GM12878 (cell line): ENCODE measurements around the gene CHMP4B. TPM values are rescaled to one million over a fixed set of nuclear protein-coding genes. Genes with fewer than 3 reads are reported as not detected.

Source experiments
- BRCA1 ChIP-seq: IDR thresholded peaks from 2 replicates; pipeline ENCODE4 v1.6.1; 2011; ENCODE audit warnings: low read depth, low read length, improper control_type of control experiment
- PKNOX1 ChIP-seq: fragments of 450-650 bp; IDR thresholded peaks from 2 replicates; pipeline ENCODE4 v1.6.1; 2016; ENCODE audit warnings: mild to moderate bottlenecking
- TARDBP ChIP-seq: IDR thresholded peaks from 2 replicates; pipeline ENCODE4 v1.6.1; 2016; ENCODE audit warnings: borderline replicate concordance
- TBL1XR1 ChIP-seq: IDR thresholded peaks from 2 replicates; pipeline ENCODE4 v1.6.1; 2012; ENCODE audit warnings: low read depth, low read length, improper control_type of control experiment
- ZNF217 ChIP-seq: fragments of 450-650 bp; IDR thresholded peaks from 2 replicates; pipeline ENCODE4 v1.6.1; 2017; ENCODE audit warnings: antibody characterized with exemption, mild to moderate bottlenecking
- ZNF24 ChIP-seq: fragments of 450-650 bp; IDR thresholded peaks from 2 replicates; pipeline ENCODE4 v1.6.1; 2017; ENCODE audit warnings: antibody characterized with exemption, mild to moderate bottlenecking
- polyA plus RNA-seq, 11 experiments: library from polyadenylated mRNA; depleted of rRNA in 4 of 11; unstranded in 6 of 11; stranded (reverse) in 5 of 11; fragments of >200 nt; fragmentation: Nextera tagmentation in 4 of 11; fragmentation: Illumina TruSeq in 1 of 11; extraction: Ambion mirVana in 4 of 11; extraction: Trizol in 1 of 11; gene quantifications; 1 replicate in 1 of 11; 2 replicates in 10 of 11; pipeline versions ENCODE4 v1.2.1 to v1.2.3, GENCODE V29; 2011 to 2016; ENCODE audit warnings: inconsistent platforms in 2 of 11, missing spikeins in 2 of 11, low read depth in 1 of 11
- total RNA-seq, 4 experiments: library from RNA; depleted of rRNA in 3 of 4; stranded (reverse); fragments of >200 nt in 3 of 4; fragmentation: Illumina TruSeq in 1 of 4; extraction: Trizol in 1 of 4; gene quantifications; 2 replicates each; pipeline versions ENCODE4 v1.2.1 to v1.2.3, GENCODE V29; 2013 to 2021
- TF ChIP-seq, protein P1 (sequence below): fragments of 450-650 bp; IDR thresholded peaks from 2 replicates; pipeline ENCODE4 v1.6.1; 2017; ENCODE audit warnings: low read depth, mild to moderate bottlenecking, moderate library complexity
- TF ChIP-seq, protein P2 (sequence below): IDR thresholded peaks from 2 replicates; pipeline ENCODE4 v1.6.1; 2011; ENCODE audit warnings: mild to moderate bottlenecking, low read depth, low read length, moderate library complexity; ENCODE audit not compliant: insufficient replicate concordance

Gene CHMP4B
- total and polyA plus RNA-seq, 10 of the 15 experiments (the other 5 are each of a cell fraction or from before 2014, with no cell fraction given) = 4.2 to 118 (median 49.6) TPM

DNA sequence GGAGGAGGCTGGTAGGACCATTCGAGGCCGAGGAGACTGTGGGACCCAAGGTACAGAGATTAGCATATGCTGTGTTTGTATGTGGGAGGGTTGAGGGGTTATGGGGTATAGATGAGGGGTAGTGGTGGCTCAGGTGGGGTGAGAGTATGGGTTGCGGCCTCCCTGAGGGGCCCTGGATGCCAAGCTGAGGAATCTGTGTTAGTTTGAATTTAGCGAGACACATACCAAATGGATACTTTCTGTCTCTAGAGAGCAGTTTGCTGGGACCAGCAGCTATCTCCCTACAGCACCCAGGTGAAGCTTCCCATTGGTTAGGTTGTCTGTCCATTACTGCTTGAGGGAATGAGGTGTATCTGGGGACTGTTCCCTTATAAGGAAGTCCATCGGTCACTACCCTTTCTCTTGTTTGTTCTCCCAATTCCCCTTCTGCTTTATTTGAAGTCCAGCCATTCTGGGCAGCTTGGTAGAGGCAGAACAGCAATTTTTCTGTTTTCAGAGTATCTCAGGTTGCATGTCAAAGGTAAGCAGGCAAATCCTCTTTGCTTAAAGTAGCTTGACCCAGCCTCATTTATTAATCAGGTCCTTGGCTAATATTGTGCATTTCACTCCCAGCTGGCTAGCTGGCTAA, 15.2 kb downstream of the CHMP4B start (continued):
- TF ChIP-seq, protein P1, sequence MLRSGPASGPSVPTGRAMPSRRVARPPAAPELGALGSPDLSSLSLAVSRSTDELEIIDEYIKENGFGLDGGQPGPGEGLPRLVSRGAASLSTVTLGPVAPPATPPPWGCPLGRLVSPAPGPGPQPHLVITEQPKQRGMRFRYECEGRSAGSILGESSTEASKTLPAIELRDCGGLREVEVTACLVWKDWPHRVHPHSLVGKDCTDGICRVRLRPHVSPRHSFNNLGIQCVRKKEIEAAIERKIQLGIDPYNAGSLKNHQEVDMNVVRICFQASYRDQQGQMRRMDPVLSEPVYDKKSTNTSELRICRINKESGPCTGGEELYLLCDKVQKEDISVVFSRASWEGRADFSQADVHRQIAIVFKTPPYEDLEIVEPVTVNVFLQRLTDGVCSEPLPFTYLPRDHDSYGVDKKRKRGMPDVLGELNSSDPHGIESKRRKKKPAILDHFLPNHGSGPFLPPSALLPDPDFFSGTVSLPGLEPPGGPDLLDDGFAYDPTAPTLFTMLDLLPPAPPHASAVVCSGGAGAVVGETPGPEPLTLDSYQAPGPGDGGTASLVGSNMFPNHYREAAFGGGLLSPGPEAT = no peak
- no peak for TF ChIP-seq ZNF24
- no peak for TF ChIP-seq TBL1XR1
- TF ChIP-seq, protein P2, sequence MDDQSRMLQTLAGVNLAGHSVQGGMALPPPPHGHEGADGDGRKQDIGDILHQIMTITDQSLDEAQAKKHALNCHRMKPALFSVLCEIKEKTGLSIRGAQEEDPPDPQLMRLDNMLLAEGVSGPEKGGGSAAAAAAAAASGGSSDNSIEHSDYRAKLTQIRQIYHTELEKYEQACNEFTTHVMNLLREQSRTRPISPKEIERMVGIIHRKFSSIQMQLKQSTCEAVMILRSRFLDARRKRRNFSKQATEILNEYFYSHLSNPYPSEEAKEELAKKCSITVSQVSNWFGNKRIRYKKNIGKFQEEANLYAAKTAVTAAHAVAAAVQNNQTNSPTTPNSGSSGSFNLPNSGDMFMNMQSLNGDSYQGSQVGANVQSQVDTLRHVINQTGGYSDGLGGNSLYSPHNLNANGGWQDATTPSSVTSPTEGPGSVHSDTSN = peak; percentile 52
- no peak for TF ChIP-seq BRCA1
- TF ChIP-seq ZNF217 = no peak
- TF ChIP-seq PKNOX1 = peak; percentile 82
- no peak for TF ChIP-seq TARDBP
